ENCODE measurements around the gene SEPTIN1.

Gene SEPTIN1

GRCh38 chr16:30382111-30382881 is at the start of gene SEPTIN1:
TSS of gene SEPTIN1 (minus strand) at chr16:30382561. CDS start at chr16:30382542, 19 bp downstream.
- peak; percentile 78 for DNase-seq

GRCh38 chr16:30430428-30430970 is 48.1 kb upstream of the SEPTIN1 start:
- no peak for DNase-seq

GRCh38 chr16:30429678-30430427 is 47.5 kb upstream of the SEPTIN1 start, which contains the start of gene DCTPP1:
TSS of gene DCTPP1 (minus strand) at chr16:30430030. CDS start at chr16:30429980, 50 bp downstream.
- peak; percentile 99 for DNase-seq

GRCh38 chr16:30429418-30429677 is 47.0 kb upstream of the SEPTIN1 start:
- no peak for DNase-seq

- DNase-seq: no peak
These were observed 45.7 kb upstream of the SEPTIN1 start for GRCh38 chr16:30428055-30428454.

GRCh38 chr16:30421010-30421409 is 38.6 kb upstream of the SEPTIN1 start:
- DNase-seq: no peak

- DNase-seq: no peak
These were observed 36.2 kb upstream of the SEPTIN1 start for GRCh38 chr16:30418350-30419181.

- DNase-seq: peak; percentile 93
These were observed 35.4 kb upstream of the SEPTIN1 start for GRCh38 chr16:30417529-30418349.

GRCh38 chr16:30416624-30417528 is 34.5 kb upstream of the SEPTIN1 start:
- DNase-seq: no peak

- DNase-seq: no peak
These were observed 33.8 kb upstream of the SEPTIN1 start for GRCh38 chr16:30416047-30416603.

- no peak for DNase-seq
These were observed 31.8 kb upstream of the SEPTIN1 start for GRCh38 chr16:30414159-30414558.

- DNase-seq: no peak
These were observed 30.9 kb upstream of the SEPTIN1 start for GRCh38 chr16:30413112-30413806.

GRCh38 chr16:30409125-30410060 is 27.0 kb upstream of the SEPTIN1 start:
- peak; percentile 87 for DNase-seq

GRCh38 chr16:30407804-30408534 is 25.6 kb upstream of the SEPTIN1 start:
- no peak for DNase-seq

- DNase-seq: peak; percentile 86
These were observed 24.9 kb upstream of the SEPTIN1 start, which contains the start of gene ZNF771 for GRCh38 chr16:30407102-30407803. TSS of gene ZNF771 (plus strand) at chr16:30407606. CDS start at chr16:30408054, 448 bp downstream.

GRCh38 chr16:30406795-30407101 is 24.4 kb upstream of the SEPTIN1 start:
- DNase-seq: no peak

- no peak for DNase-seq
These were observed 19.5 kb upstream of the SEPTIN1 start for GRCh38 chr16:30401768-30402425.

Measured in CD4-positive, alpha-beta T cell treated with Interleukin-15 for 1 hour (primary cell).